Peyer's patch (tissue), 4 donors: Measurements from ENCODE around the gene MYO1B. TPM values are rescaled to one million over a fixed set of nuclear protein-coding genes. Genes with fewer than 3 reads are reported as not detected.

Experiments used
- DNase-seq, 3 donors: peaks; one replicate each; pipeline ENCODE4 v3.0.0-alpha.2; 2017 to 2019
- H3K27ac ChIP-seq, 4 donors: fragments of 200-600 bp; sonication (generic); one replicate each; pipeline ENCODE4 v1.5.1; 2016 to 2019
- H3K27me3 ChIP-seq, 2 donors: fragments of 200-600 bp; sonication (generic); one replicate each; pipeline ENCODE4 v1.5.1; 2019
- H3K36me3 ChIP-seq, 3 donors: fragments of 200-600 bp; sonication (generic); one replicate each; pipeline ENCODE4 v1.5.1; 2016 to 2019
- H3K4me1 ChIP-seq, 4 donors: fragments of 200-600 bp; sonication (generic); one replicate each; pipeline ENCODE4 v1.5.1; 2016 to 2019
- H3K4me3 ChIP-seq, 4 donors: fragments of 200-600 bp; sonication (generic); 1 replicate in 3 of 4; 2 replicates in 1 of 4; pipeline ENCODE4 v1.5.1; 2016 to 2019; ENCODE audit warnings: mild to moderate bottlenecking in 1 of 4
- H3K9me3 ChIP-seq, 4 donors: fragments of 200-600 bp; sonication (generic); one replicate each; pipeline ENCODE4 v1.5.1; 2016 to 2019; ENCODE audit warnings: mild to moderate bottlenecking in 1 of 4
- CTCF ChIP-seq, 6 experiments: fragments of 450-650 bp in 4 of 6; fragments of 200-600 bp in 2 of 6; sonication (generic) in 1 of 6; IDR thresholded peaks; one replicate each; pipeline ENCODE4 v1.5.1; 2017 to 2019; ENCODE audit warnings: antibody characterized with exemption in 6 of 6, mild to moderate bottlenecking in 3 of 6, moderate library complexity in 1 of 6
- POLR2A ChIP-seq, 2 donors: fragments of 450-650 bp; IDR thresholded peaks; one replicate each; pipeline ENCODE4 v1.5.1; 2017; ENCODE audit warnings: antibody characterized with exemption in 2 of 2, mild to moderate bottlenecking in 2 of 2, moderate library complexity in 2 of 2
- total RNA-seq, 4 donors: library from RNA; depleted of rRNA; stranded (reverse); fragments of >200 nt; gene quantifications; one replicate each; pipeline ENCODE4 v1.1.0, GENCODE V29; 2016

The MYO1B gene
- total RNA-seq, 4 donors from 2014 or later = 13.1 to 25.5 (median 19.4) TPM

GRCh38 chr2:191345788-191346187 lies 100.6 kb downstream of the MYO1B start:
- H3K27ac ChIP-seq = no peak overlapping the region
- no peaks in the 10 kb centered on the region for H3K27me3 ChIP-seq
- TF ChIP-seq POLR2A (IDR thresholded peaks at IDR 0.05) (no peak), CTCF (IDR thresholded peaks at IDR 0.05) (no peak)
- H3K36me3 ChIP-seq = no peaks in the 10 kb centered on the region
- no peaks in the 10 kb centered on the region for H3K4me1 ChIP-seq
- no peak overlapping the region for H3K4me3 ChIP-seq
- no peak for DNase-seq
- no peaks in the 10 kb centered on the region for H3K9me3 ChIP-seq

GRCh38 chr2:191347154-191347553 lies 102.0 kb downstream of the MYO1B start:
- TF ChIP-seq CTCF (IDR thresholded peaks at IDR 0.05) = no peak
- no peak for TF ChIP-seq POLR2A (IDR thresholded peaks at IDR 0.05)
- Histone ChIP-seq H3K4me3 (no peak overlapping the region), H3K4me1 (no peaks in the 10 kb centered on the region), H3K9me3 (no peaks in the 10 kb centered on the region), H3K36me3 (no peaks in the 10 kb centered on the region), H3K27ac (no peak overlapping the region), H3K27me3 (no peaks in the 10 kb centered on the region)
- DNase-seq = no peak

- Histone ChIP-seq H3K27me3 (no peaks in the 10 kb centered on the region), H3K9me3 (no peaks in the 10 kb centered on the region), H3K4me3 (no peak overlapping the region), H3K27ac (peak overlapping the region in 1 of 4 donors; percentile 0), H3K36me3 (no peaks in the 10 kb centered on the region), H3K4me1 (no peaks in the 10 kb centered on the region)
- no peak for DNase-seq
- TF ChIP-seq POLR2A (IDR thresholded peaks at IDR 0.05) (no peak), CTCF (IDR thresholded peaks at IDR 0.05) (no peak)
Measured at GRCh38 chr2:191347881-191348280, 102.7 kb downstream of the MYO1B start.

- H3K4me3 ChIP-seq = no peak overlapping the region
- H3K4me1 ChIP-seq = no peaks in the 10 kb centered on the region
- no peak for DNase-seq
- no peaks in the 10 kb centered on the region for H3K9me3 ChIP-seq
- no peaks in the 10 kb centered on the region for H3K36me3 ChIP-seq
- TF ChIP-seq CTCF (IDR thresholded peaks at IDR 0.05) = no peak
- TF ChIP-seq POLR2A (IDR thresholded peaks at IDR 0.05) = no peak
- no peaks in the 10 kb centered on the region for H3K27me3 ChIP-seq
- no peak overlapping the region for H3K27ac ChIP-seq
Measured at GRCh38 chr2:191349990-191350389, 104.8 kb downstream of the MYO1B start.

GRCh38 chr2:191350826-191351225 lies 105.6 kb downstream of the MYO1B start:
- Histone ChIP-seq H3K27ac (no peak overlapping the region), H3K9me3 (no peaks in the 10 kb centered on the region), H3K4me3 (no peak overlapping the region), H3K27me3 (no peaks in the 10 kb centered on the region), H3K36me3 (no peaks in the 10 kb centered on the region), H3K4me1 (no peaks in the 10 kb centered on the region)
- no peak for TF ChIP-seq POLR2A (IDR thresholded peaks at IDR 0.05)
- TF ChIP-seq CTCF (IDR thresholded peaks at IDR 0.05) = no peak
- DNase-seq = no peak

GRCh38 chr2:191351298-191351697 lies 106.1 kb downstream of the MYO1B start:
- TF ChIP-seq CTCF (IDR thresholded peaks at IDR 0.05) (no peak), POLR2A (IDR thresholded peaks at IDR 0.05) (no peak)
- Histone ChIP-seq H3K27ac (no peak overlapping the region), H3K36me3 (no peaks in the 10 kb centered on the region), H3K4me3 (no peak overlapping the region), H3K9me3 (no peaks in the 10 kb centered on the region), H3K4me1 (no peaks in the 10 kb centered on the region), H3K27me3 (no peaks in the 10 kb centered on the region)
- no peak for DNase-seq
